Superior temporal gyrus (tissue), 1 donor: ENCODE results near the gene BBIP1.
A peak's percentile ranks its signal among the peaks of the same experiment; 100 is the strongest.

Source experiments
- DNase-seq: peaks from one replicate; pipeline ENCODE4 v3.0.0-alpha.2; 2016; ENCODE audit errors: extremely low spot score

The BBIP1 gene, protein sequence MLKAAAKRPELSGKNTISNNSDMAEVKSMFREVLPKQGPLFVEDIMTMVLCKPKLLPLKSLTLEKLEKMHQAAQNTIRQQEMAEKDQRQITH

DNA sequence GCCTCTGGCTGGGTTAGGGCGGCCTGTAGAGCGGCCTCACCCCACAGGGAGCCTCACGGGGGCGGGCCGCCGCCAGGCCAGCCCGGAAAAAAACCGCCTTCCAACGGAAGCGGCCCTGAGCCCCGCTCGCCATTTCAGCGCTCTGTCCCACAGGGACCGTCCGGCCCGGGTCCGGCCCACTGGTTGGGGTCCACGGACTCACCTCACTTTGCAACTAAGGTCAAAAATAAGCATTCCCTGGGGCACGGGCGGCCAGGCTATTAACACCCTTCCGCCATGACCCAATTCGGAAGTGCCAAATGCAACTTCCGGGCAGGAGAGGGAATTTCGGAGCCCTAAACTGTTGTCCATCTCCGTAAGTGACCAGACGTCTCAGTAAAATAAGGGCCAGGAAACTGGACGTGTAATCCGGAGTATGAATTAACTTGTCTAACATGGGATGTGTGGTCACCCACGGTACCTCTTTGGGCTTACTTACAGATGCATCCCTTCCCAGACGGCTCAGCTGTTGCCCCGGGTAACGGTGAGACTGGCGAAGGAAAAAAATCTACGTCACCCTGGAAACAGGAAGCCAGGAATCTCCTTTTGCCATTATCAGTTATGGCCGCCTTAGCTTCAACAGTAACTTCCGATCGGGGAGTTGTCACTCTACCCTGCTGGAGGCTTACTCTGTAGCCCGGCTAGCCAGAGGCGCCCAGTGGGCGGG is at the start of gene BBIP1:
Gene BBIP1, minus strand, starts transcription at position 538 of the 706 bp plus-strand sequence. CDS start 1,023 bp downstream, outside the sequence.
- DNase-seq = peak; percentile 100

DNA sequence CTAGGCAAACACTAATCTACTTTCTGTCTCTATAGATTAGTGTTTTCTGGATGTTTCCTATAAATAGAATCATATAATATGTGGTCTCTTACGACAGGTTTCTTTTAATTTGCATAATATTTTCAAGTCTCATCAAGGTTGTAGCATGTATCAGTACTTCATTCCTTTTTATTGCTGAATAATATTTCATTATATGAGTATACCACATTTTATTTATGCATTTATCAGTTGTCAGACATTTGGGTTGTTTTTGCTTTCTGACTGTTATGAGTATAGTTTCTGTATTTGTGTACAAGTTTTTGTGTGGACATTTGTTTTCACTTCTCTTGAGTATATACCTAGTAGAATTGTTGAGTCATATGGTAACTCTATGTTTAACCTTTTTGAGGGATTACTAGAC is 48.7 kb upstream of the BBIP1 start:
- no peak for DNase-seq

- no peak for DNase-seq
Measured at GRCh38 chr10:110967009-110967630, 48.1 kb upstream of the BBIP1 start.

DNA sequence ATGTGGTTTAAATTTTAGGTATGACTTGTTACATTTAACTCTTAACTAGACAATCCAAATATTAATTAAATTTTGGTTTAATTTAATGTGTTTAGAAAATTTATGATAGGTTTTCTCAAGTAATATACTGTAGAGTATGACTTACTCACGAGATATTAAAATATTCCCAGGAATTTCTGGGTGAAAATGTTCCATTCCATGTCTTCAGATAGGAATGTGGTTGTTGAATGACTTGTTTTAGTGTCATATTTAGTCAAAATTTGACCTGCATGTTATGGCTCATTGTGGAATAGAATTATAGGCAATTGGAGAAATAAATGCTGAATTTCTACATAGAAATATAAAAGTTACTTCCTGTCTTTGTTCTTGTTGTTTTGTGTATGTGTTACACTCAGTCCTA is 47.2 kb upstream of the BBIP1 start:
- DNase-seq = no peak

DNA sequence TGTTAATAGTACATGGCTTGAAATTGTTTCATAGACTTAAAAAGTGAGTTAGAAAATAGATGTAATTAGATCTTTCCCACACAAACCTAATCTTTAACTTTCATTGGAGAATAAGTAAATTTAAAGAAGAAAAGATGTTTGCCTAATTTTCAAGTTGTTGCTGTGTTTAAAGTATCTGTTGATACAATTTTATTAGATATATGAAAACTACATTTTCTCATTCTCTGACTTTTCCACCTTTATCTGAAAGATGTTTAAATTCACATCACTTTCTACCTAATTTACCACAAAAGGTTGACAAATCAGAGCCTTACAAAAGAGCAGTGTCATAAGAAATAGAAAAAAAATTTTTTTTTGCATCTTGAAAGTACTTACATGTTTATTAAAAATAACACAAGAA is 46.2 kb upstream of the BBIP1 start:
- no peak for DNase-seq

GRCh38 chr10:110964681-110965080 is 45.7 kb upstream of the BBIP1 start:
- DNase-seq = no peak

DNA sequence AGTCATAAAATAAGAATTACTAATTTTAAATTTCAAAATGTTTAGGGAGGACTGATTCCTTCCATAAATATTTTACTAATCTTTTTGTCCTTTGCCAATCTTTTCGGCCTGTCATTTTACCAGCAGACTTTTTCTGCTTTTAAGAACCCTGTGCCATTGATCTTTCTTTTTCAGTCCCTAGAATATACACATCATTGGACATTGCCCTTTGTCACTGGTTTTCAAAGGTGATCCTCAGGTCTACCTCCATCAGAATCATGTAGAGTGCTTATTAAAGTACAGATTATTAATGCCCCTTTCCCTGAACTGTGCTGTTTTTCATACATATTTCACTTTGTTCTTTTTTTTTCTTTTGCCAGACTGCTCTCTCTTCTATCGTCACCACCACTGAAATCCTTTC is 44.2 kb upstream of the BBIP1 start:
- DNase-seq = no peak

DNA sequence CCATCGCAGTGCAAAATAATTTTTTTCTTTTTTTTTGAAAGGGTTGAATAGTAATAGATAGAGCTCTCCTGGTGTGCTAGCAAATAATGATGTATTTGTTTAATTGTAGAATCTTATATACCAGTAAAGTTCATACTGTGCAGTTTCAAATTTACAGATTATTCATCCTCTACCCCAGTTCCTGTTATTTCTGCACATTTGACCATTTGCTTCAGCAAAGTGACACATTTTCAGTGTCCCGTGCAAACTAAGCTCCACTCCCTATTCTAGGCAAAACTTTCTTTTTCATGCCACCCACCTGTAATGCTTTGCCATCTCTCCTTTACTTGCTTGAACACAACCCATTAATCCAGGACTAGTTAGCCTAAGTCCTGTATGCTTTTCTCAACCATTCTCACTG is 43.5 kb upstream of the BBIP1 start:
- DNase-seq = no peak

- no peak for DNase-seq
Measured at GRCh38 chr10:110960333-110960712, 41.3 kb upstream of the BBIP1 start.

GRCh38 chr10:110959379-110960332 is 40.7 kb upstream of the BBIP1 start:
- no peak for DNase-seq

DNA sequence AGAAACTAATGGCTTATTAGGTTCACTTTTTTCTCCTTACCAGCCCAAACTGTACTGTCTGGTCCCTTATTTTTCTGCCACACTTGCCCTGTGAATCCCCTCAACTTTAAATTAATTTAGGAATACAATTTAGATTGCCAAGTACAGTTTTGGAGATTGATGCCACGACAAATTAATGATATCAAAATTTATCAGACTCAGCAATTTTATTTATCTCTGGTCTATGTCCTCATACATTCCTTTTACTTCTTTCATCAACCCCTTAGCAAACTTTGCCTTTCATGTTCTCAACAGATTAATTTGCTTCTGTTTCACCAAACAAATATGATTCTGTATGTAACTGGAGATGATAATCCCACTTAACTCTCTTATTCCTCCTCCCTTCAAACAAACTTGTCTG is 38.6 kb upstream of the BBIP1 start:
- DNase-seq = no peak

- DNase-seq = no peak
Measured at GRCh38 chr10:110951381-110951780, 32.4 kb upstream of the BBIP1 start.

DNA sequence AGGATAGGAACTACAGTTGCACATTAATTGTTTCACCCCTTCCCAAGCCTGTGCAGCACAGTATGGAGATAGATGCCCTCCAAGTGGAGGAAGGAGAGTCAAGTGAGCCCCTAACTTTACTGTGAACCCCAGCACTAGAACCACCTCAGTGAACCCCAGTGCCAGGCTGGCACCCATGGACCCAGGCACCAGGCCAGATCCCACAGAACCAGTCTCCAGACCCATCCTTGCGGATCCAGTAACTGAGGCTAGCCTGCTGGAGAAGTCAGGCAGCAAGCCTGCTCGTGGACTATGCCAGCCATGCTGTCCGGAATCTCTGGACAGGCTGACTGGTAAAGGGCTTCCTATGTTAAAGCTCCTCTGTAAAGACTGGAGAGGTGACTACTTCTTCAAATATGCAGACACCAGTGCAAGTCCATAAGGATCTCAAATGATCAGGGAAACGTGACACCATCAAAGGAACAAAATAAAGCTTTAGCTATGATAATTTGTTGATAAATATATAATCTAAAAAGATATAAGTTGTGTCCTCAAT is 28.1 kb upstream of the BBIP1 start:
- DNase-seq = no peak

- no peak for DNase-seq
Measured at GRCh38 chr10:110946496-110946895, 27.5 kb upstream of the BBIP1 start.

- no peak for DNase-seq
Measured at GRCh38 chr10:110944792-110945396, 25.9 kb upstream of the BBIP1 start.

- DNase-seq = no peak
Measured at GRCh38 chr10:110939419-110939818, 20.4 kb upstream of the BBIP1 start.

DNA sequence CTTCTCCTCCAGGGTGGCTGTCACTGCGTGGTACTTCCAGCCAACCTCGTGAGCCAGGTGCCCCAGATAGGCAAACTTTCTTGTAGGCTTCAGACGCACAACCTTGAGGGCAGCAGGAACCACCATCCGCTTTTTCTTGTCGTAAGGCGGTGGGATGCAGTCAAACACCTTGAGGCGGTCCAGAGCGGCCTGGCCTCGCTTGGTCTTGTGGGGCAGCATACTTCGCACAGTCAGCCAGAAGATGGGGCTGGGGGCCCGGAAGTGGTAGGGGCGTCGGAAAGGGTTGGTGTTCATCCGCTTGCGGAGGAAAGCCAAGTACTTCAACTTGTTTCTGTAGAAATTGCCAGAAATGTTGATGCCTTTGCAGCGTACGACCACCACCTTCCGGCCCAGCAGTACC is 17.8 kb upstream of the BBIP1 start:
- DNase-seq = no peak

DNA sequence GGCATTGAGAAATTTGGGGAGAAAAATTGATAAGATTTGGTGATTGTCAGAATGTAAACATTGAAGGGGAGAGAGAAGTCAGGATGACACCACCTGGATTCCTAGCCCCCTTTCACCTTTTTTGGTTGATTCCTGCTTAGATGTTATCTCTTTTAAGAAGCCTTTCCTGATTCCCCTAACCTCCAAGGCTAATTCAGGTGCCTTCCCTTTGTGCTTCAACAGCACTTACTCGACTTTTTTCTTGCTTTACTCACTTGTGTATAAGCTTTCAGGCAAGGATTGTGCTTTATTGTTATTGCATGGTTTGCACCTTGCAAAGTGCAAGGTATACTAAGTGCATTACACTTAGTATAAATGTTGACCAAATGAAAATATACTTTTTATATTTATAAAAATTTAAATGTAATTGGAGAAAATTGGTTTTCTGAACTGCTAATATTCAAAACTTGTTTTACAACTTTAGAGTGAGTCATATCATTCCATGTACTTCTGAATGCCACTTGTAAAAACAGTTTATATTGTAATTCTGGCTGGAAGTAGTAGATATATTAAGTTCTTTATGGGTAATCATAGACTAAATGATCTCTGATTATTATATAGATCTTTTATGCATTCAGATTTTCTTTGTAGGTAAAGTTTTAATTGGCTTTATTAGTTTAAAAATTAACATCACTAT is 13.7 kb upstream of the BBIP1 start:
- no peak for DNase-seq

- DNase-seq = no peak
Measured at GRCh38 chr10:110931769-110932381, 12.9 kb upstream of the BBIP1 start.

DNA sequence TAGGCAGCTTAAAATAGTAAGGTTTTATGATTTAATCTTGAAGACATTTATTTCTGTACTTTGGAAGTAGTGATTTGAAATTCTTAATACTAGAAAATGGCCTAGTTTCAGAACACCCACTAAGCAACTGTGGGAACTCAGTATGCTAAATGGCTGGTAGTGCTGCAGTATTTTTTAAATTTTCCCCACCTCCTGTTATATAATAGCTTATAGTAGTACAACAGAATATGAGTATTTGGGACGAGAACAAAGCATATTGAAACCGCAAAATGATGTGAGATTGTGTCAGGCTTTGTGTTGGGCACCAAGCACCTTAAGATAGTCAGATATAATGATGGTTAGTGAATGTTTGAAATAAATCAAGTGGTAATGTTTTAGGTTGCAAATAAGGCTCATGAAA is 8.5 kb upstream of the BBIP1 start:
- no peak for DNase-seq
